ENCODE measurements around the gene CCDC185. TPM values are rescaled to one million over a fixed set of nuclear protein-coding genes. Genes with fewer than 3 reads are reported as not detected.
"Not testable (repeated sequence)": the region's sequence is repeated elsewhere in the genome, so short reads cannot be mapped to it uniquely, and the experiment has no call there.

Gene CCDC185
- total and polyA plus RNA-seq, 4 donors: not detected

- peaks cover 0 to 3% (median 0%) of the 10 kb centered on the region in 4 donors for H3K9me3 ChIP-seq (ENCODE audit: control insufficient read depth in 4 of 4, low read length in 3 of 4)
- no peak overlapping the region for H3K9ac ChIP-seq (ENCODE audit: low read depth in 1 of 2, low read length in 2 of 2)
- H3K27ac ChIP-seq (ENCODE audit: low read depth in 1 of 2, low read length in 2 of 2): no peak overlapping the region
- no peak overlapping the region for H3K4me3 ChIP-seq (ENCODE audit: low read depth in 1 of 3, low read length in 3 of 3)
- 95% methylated on average over 27 of the region's 27 CpGs for WGBS
- peaks cover 0 to 5% (median 3%) of the 10 kb centered on the region in 4 donors for H3K4me1 ChIP-seq (ENCODE audit: control insufficient read depth in 4 of 4, insufficient read depth in 4 of 4, low read length in 3 of 4)
- TF ChIP-seq, protein P1, sequence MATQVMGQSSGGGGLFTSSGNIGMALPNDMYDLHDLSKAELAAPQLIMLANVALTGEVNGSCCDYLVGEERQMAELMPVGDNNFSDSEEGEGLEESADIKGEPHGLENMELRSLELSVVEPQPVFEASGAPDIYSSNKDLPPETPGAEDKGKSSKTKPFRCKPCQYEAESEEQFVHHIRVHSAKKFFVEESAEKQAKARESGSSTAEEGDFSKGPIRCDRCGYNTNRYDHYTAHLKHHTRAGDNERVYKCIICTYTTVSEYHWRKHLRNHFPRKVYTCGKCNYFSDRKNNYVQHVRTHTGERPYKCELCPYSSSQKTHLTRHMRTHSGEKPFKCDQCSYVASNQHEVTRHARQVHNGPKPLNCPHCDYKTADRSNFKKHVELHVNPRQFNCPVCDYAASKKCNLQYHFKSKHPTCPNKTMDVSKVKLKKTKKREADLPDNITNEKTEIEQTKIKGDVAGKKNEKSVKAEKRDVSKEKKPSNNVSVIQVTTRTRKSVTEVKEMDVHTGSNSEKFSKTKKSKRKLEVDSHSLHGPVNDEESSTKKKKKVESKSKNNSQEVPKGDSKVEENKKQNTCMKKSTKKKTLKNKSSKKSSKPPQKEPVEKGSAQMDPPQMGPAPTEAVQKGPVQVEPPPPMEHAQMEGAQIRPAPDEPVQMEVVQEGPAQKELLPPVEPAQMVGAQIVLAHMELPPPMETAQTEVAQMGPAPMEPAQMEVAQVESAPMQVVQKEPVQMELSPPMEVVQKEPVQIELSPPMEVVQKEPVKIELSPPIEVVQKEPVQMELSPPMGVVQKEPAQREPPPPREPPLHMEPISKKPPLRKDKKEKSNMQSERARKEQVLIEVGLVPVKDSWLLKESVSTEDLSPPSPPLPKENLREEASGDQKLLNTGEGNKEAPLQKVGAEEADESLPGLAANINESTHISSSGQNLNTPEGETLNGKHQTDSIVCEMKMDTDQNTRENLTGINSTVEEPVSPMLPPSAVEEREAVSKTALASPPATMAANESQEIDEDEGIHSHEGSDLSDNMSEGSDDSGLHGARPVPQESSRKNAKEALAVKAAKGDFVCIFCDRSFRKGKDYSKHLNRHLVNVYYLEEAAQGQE (IDR thresholded peaks at IDR 0.05): no peak
- TF ChIP-seq FOXA1 (IDR thresholded peaks at IDR 0.05) (no peak), HNF4A (conservative IDR thresholded peaks at IDR 0.05) (no peak), RAD21 (IDR thresholded peaks at IDR 0.05) (no peak), EGR1 (IDR thresholded peaks at IDR 0.05; ENCODE audit: low read depth in 2 of 2) (no peak), TAF1 (conservative IDR thresholded peaks at IDR 0.05) (no peak), RXRA (IDR thresholded peaks at IDR 0.05) (no peak), NR2F2 (IDR thresholded peaks at IDR 0.05) (no peak), FOXA2 (IDR thresholded peaks at IDR 0.05) (no peak), YY1 (IDR thresholded peaks at IDR 0.05) (no peak)
- TF ChIP-seq, protein P2, sequence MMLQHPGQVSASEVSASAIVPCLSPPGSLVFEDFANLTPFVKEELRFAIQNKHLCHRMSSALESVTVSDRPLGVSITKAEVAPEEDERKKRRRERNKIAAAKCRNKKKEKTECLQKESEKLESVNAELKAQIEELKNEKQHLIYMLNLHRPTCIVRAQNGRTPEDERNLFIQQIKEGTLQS (IDR thresholded peaks at IDR 0.05): no peak
- DNase-seq (ENCODE audit: low spot score): no peak
- H3K36me3 ChIP-seq (ENCODE audit: control insufficient read depth in 4 of 4, insufficient read depth in 3 of 4, low read depth in 1 of 4, low read length in 3 of 4): no peaks in the 10 kb centered on the region
- peaks cover 0 to 3% (median 0%) of the 10 kb centered on the region in 4 donors for H3K27me3 ChIP-seq (ENCODE audit: control insufficient read depth in 4 of 4, insufficient read depth in 4 of 4, low read length in 3 of 4)
Measured at GRCh38 chr1:223394242-223394641, 1.0 kb downstream of the CCDC185 start.

DNA sequence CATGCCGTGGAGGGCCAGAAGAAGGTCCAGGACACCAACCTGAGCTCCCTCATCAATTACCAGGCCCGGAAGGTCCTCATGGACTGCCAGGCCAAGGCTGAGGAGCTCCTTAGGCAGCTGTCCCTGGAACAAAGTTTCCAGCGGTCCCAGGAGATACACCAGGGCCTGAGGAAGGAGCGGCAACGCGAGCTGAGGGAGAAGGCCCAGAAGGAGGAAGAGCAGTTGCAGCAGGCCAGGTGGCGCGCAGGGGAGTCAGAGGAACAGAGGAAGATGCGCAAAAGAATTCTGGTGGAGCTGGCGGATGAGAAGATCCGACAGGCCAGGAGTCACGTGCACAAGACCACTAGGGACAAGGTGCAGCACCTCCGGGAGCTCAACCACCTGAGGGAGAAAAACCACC is 1.5 kb downstream of the CCDC185 start:
- Histone ChIP-seq H3K9me3 (ENCODE audit: control insufficient read depth in 4 of 4, low read length in 3 of 4) (peaks cover 0 to 3% (median 0%) of the 10 kb centered on the region in 4 donors), H3K4me1 (ENCODE audit: control insufficient read depth in 4 of 4, insufficient read depth in 4 of 4, low read length in 3 of 4) (peaks cover 0 to 5% (median 3%) of the 10 kb centered on the region in 4 donors), H3K27me3 (ENCODE audit: control insufficient read depth in 4 of 4, insufficient read depth in 4 of 4, low read length in 3 of 4) (peaks cover 0 to 3% (median 0%) of the 10 kb centered on the region in 4 donors), H3K36me3 (ENCODE audit: control insufficient read depth in 4 of 4, insufficient read depth in 3 of 4, low read depth in 1 of 4, low read length in 3 of 4) (no peaks in the 10 kb centered on the region), H3K4me3 (ENCODE audit: low read depth in 1 of 3, low read length in 3 of 3) (no peak overlapping the region), H3K9ac (ENCODE audit: low read depth in 1 of 2, low read length in 2 of 2) (no peak overlapping the region), H3K27ac (ENCODE audit: low read depth in 1 of 2, low read length in 2 of 2) (no peak overlapping the region)
- 93% methylated on average over 13 of the region's 13 CpGs for WGBS
- DNase-seq (ENCODE audit: low spot score): no peak
- no peak for TF ChIP-seq FOXA2 (IDR thresholded peaks at IDR 0.05)
- no peak for TF ChIP-seq ZBTB33 (IDR thresholded peaks at IDR 0.05)
- no peak for TF ChIP-seq FOXA1 (IDR thresholded peaks at IDR 0.05)
- no peak for TF ChIP-seq GABPA (IDR thresholded peaks at IDR 0.05 in 1 of 2, conservative IDR thresholded peaks at IDR 0.05 in 1 of 2)
- TF ChIP-seq, protein P1 (IDR thresholded peaks at IDR 0.05): no peak
- no peak for TF ChIP-seq SP1 (IDR thresholded peaks at IDR 0.05)
- no peak for TF ChIP-seq YY1 (IDR thresholded peaks at IDR 0.05)

GRCh38 chr1:223399393-223399792 is 6.2 kb downstream of the CCDC185 start:
- H3K27ac ChIP-seq (ENCODE audit: low read depth in 1 of 2, low read length in 2 of 2); H3K4me1 ChIP-seq (ENCODE audit: control insufficient read depth in 4 of 4, insufficient read depth in 4 of 4, low read length in 3 of 4); H3K9me3 ChIP-seq (ENCODE audit: control insufficient read depth in 4 of 4, low read length in 3 of 4); H3K36me3 ChIP-seq (ENCODE audit: control insufficient read depth in 4 of 4, insufficient read depth in 3 of 4, low read depth in 1 of 4, low read length in 3 of 4); H3K27me3 ChIP-seq (ENCODE audit: control insufficient read depth in 4 of 4, insufficient read depth in 4 of 4, low read length in 3 of 4); H3K4me3 ChIP-seq (ENCODE audit: low read depth in 1 of 3, low read length in 3 of 3); DNase-seq (ENCODE audit: low spot score); H3K9ac ChIP-seq (ENCODE audit: low read depth in 1 of 2, low read length in 2 of 2): not testable (repeated sequence)
- WGBS: 90% methylated on average over 4 of the region's 6 CpGs

Measured in liver (tissue), 9 donors.